K562 (cell line): ENCODE results near the gene TMEM88. TPM values are rescaled to one million over a fixed set of nuclear protein-coding genes. Genes with fewer than 3 reads are reported as not detected.

Experiments
- CC2D1A ChIP-seq: fragments of 450-650 bp; IDR thresholded peaks from 2 replicates; pipeline ENCODE4 v1.6.1; 2017; ENCODE audit warnings: mild to moderate bottlenecking
- FOSL1 ChIP-seq: fragments of 200-800 bp; sonication (Bioruptor generic); conservative IDR thresholded peaks from 2 replicates; pipeline ENCODE4 v1.6.1; 2016; ENCODE audit warnings: missing genetic modification characterization, missing compliant biosample characterization
- FOXK1 ChIP-seq: sonication (generic); formaldehyde crosslinking; IDR thresholded peaks from 2 replicates; pipeline ENCODE4 v1.8.0; 2022; ENCODE audit warnings: missing genetic modification reagents, mild to moderate bottlenecking, borderline replicate concordance
- NCOA4 ChIP-seq: fragments of 450-650 bp; IDR thresholded peaks from 2 replicates; pipeline ENCODE4 v1.6.1; 2018; ENCODE audit warnings: mild to moderate bottlenecking; ENCODE audit not compliant: partially characterized antibody
- NR1H2 ChIP-seq: sonication (generic); formaldehyde crosslinking; IDR thresholded peaks from 2 replicates; pipeline ENCODE4 v1.4.0; 2020; ENCODE audit warnings: mild to moderate bottlenecking, missing genetic modification reagents
- RB1 ChIP-seq: fragments of 450-650 bp; IDR thresholded peaks from 2 replicates; pipeline ENCODE4 v1.6.1; 2017; ENCODE audit warnings: low read depth, mild to moderate bottlenecking
- RUNX1 ChIP-seq: sonication (generic); IDR thresholded peaks from 2 replicates; pipeline ENCODE4 v1.6.1; 2016; ENCODE audit warnings: antibody characterized with exemption, low read depth
- UBTF ChIP-seq, 2 experiments: IDR thresholded peaks; 2 replicates each; pipeline ENCODE4 v1.6.1; 2012; ENCODE audit warnings: improper control_type of control experiment in 2 of 2, low read depth in 2 of 2, low read length in 2 of 2, borderline replicate concordance in 1 of 2
- YY1 ChIP-seq, 3 experiments: IDR thresholded peaks; 2 replicates each; pipeline ENCODE4 v1.6.1; 2011; ENCODE audit warnings: low read length in 2 of 3, mild to moderate bottlenecking in 2 of 3, moderate library complexity in 2 of 3, borderline replicate concordance in 1 of 3, control low read depth in 1 of 3, low read depth in 1 of 3; ENCODE audit not compliant: insufficient read depth in 3 of 3, insufficient replicate concordance in 2 of 3, control insufficient read depth in 1 of 3, insufficient read length in 1 of 3; ENCODE audit errors: extremely low read depth in 1 of 3
- ZBED1 ChIP-seq: IDR thresholded peaks from 2 replicates; pipeline ENCODE4 v1.6.1; 2014
- ZBTB7A ChIP-seq: IDR thresholded peaks from 2 replicates; pipeline ENCODE4 v1.6.1; 2011; ENCODE audit warnings: low read depth, mild to moderate bottlenecking, low read length, moderate library complexity, borderline replicate concordance; ENCODE audit not compliant: control insufficient read depth
- polyA plus RNA-seq, 8 experiments: library from polyadenylated mRNA; depleted of rRNA in 4 of 8; stranded (reverse) in 5 of 8; unstranded in 3 of 8; fragments of >200 nt; fragmentation: Nextera tagmentation in 2 of 8; fragmentation: Illumina TruSeq in 1 of 8; extraction: Ambion mirVana in 2 of 8; extraction: Trizol in 1 of 8; gene quantifications; 2 replicates each; pipeline versions ENCODE4 v1.2.1 to v1.2.3, GENCODE V29; 2011 to 2014; ENCODE audit warnings: inconsistent platforms in 1 of 8, missing spikeins in 1 of 8
- total RNA-seq, 7 experiments: library from RNA; depleted of rRNA in 6 of 7; stranded (reverse); fragments of >200 nt in 6 of 7; fragmentation: Illumina TruSeq in 2 of 7; extraction: Trizol in 2 of 7; gene quantifications; 2 replicates each; pipeline versions ENCODE4 v1.2.1 to v1.2.3, GENCODE V29; 2011 to 2021; ENCODE audit warnings: low replicate concordance in 1 of 7
- TF ChIP-seq, protein P1 (sequence below): fragments of 450-650 bp; IDR thresholded peaks from 2 replicates; pipeline ENCODE4 v1.6.1; 2016; ENCODE audit warnings: mild to moderate bottlenecking, moderate library complexity

The TMEM88 gene
- total and polyA plus RNA-seq, 9 of the 15 experiments (the other 6 are each of a cell fraction or from before 2014, with no cell fraction given) = 0.10 to 1.4 (median 0.36) TPM; not detected in 3

GRCh38 chr17:7836596-7837407 is 18.1 kb upstream of the TMEM88 start (continued):
- TF ChIP-seq YY1 (IDR thresholded peaks at IDR 0.05; ENCODE audit: borderline replicate concordance in 1 of 3, control insufficient read depth in 1 of 3, extremely low read depth in 1 of 3, insufficient read depth in 3 of 3, insufficient read length in 1 of 3, insufficient replicate concordance in 2 of 3, low read depth in 1 of 3, low read length in 2 of 3) = peak in 2 of 3 experiments; percentile 48 to 58
- no peak for TF ChIP-seq CC2D1A
- TF ChIP-seq FOSL1 (tag) = peak; percentile 57
- peak; percentile 64; the same call in 1 of the 2 replicates for TF ChIP-seq ZBED1
- TF ChIP-seq FOXK1 = no peak
- TF ChIP-seq RB1 = peak; percentile 53; the same call in 1 of the 2 replicates
- TF ChIP-seq, protein P1, sequence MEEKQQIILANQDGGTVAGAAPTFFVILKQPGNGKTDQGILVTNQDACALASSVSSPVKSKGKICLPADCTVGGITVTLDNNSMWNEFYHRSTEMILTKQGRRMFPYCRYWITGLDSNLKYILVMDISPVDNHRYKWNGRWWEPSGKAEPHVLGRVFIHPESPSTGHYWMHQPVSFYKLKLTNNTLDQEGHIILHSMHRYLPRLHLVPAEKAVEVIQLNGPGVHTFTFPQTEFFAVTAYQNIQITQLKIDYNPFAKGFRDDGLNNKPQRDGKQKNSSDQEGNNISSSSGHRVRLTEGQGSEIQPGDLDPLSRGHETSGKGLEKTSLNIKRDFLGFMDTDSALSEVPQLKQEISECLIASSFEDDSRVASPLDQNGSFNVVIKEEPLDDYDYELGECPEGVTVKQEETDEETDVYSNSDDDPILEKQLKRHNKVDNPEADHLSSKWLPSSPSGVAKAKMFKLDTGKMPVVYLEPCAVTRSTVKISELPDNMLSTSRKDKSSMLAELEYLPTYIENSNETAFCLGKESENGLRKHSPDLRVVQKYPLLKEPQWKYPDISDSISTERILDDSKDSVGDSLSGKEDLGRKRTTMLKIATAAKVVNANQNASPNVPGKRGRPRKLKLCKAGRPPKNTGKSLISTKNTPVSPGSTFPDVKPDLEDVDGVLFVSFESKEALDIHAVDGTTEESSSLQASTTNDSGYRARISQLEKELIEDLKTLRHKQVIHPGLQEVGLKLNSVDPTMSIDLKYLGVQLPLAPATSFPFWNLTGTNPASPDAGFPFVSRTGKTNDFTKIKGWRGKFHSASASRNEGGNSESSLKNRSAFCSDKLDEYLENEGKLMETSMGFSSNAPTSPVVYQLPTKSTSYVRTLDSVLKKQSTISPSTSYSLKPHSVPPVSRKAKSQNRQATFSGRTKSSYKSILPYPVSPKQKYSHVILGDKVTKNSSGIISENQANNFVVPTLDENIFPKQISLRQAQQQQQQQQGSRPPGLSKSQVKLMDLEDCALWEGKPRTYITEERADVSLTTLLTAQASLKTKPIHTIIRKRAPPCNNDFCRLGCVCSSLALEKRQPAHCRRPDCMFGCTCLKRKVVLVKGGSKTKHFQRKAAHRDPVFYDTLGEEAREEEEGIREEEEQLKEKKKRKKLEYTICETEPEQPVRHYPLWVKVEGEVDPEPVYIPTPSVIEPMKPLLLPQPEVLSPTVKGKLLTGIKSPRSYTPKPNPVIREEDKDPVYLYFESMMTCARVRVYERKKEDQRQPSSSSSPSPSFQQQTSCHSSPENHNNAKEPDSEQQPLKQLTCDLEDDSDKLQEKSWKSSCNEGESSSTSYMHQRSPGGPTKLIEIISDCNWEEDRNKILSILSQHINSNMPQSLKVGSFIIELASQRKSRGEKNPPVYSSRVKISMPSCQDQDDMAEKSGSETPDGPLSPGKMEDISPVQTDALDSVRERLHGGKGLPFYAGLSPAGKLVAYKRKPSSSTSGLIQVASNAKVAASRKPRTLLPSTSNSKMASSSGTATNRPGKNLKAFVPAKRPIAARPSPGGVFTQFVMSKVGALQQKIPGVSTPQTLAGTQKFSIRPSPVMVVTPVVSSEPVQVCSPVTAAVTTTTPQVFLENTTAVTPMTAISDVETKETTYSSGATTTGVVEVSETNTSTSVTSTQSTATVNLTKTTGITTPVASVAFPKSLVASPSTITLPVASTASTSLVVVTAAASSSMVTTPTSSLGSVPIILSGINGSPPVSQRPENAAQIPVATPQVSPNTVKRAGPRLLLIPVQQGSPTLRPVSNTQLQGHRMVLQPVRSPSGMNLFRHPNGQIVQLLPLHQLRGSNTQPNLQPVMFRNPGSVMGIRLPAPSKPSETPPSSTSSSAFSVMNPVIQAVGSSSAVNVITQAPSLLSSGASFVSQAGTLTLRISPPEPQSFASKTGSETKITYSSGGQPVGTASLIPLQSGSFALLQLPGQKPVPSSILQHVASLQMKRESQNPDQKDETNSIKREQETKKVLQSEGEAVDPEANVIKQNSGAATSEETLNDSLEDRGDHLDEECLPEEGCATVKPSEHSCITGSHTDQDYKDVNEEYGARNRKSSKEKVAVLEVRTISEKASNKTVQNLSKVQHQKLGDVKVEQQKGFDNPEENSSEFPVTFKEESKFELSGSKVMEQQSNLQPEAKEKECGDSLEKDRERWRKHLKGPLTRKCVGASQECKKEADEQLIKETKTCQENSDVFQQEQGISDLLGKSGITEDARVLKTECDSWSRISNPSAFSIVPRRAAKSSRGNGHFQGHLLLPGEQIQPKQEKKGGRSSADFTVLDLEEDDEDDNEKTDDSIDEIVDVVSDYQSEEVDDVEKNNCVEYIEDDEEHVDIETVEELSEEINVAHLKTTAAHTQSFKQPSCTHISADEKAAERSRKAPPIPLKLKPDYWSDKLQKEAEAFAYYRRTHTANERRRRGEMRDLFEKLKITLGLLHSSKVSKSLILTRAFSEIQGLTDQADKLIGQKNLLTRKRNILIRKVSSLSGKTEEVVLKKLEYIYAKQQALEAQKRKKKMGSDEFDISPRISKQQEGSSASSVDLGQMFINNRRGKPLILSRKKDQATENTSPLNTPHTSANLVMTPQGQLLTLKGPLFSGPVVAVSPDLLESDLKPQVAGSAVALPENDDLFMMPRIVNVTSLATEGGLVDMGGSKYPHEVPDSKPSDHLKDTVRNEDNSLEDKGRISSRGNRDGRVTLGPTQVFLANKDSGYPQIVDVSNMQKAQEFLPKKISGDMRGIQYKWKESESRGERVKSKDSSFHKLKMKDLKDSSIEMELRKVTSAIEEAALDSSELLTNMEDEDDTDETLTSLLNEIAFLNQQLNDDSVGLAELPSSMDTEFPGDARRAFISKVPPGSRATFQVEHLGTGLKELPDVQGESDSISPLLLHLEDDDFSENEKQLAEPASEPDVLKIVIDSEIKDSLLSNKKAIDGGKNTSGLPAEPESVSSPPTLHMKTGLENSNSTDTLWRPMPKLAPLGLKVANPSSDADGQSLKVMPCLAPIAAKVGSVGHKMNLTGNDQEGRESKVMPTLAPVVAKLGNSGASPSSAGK = no peak; the same call in 1 of the 2 replicates
- no peak for TF ChIP-seq UBTF (IDR thresholded peaks at IDR 0.05; ENCODE audit: borderline replicate concordance in 1 of 2, low read depth in 2 of 2, low read length in 2 of 2)
- TF ChIP-seq RUNX1 = no peak
- TF ChIP-seq NCOA4 = no peak
- TF ChIP-seq ZBTB7A = peak; percentile 73
- no peak for TF ChIP-seq NR1H2 (CRISPR knock-in tag)
